Epithelial cell of proximal tubule (primary cell): ENCODE measurements around the gene MTM1. TPM values are rescaled to one million over a fixed set of nuclear protein-coding genes. Genes with fewer than 3 reads are reported as not detected.

Experiments used
- DNase-seq: peaks from one replicate; pipeline ENCODE4 v3.0.0-alpha.2; 2011; ENCODE audit warnings: low read depth
- H3K4me3 ChIP-seq: 2 replicates; pipeline ENCODE4 v1.5.1; 2011; ENCODE audit warnings: low read depth, mild to moderate bottlenecking, low read length
- CTCF ChIP-seq: conservative IDR thresholded peaks from 2 replicates; pipeline ENCODE4 v1.5.1; 2012; ENCODE audit warnings: low read depth, mild to moderate bottlenecking, low read length
- total RNA-seq: library from RNA; depleted of rRNA; stranded (reverse); fragments of >200 nt; gene quantifications from 2 replicates; pipeline ENCODE4 v1.2.3, GENCODE V29; 2015

Gene MTM1
- total RNA-seq, result 3.8 and 4.1 TPM in 2 replicates

GRCh38 chrX:150568320-150569154, at the start of gene MTM1:
Gene MTM1 (plus strand): TSS chrX:150568621. CDS start chrX:150592615, 23,994 bp downstream.
- DNase-seq, result no peak
- no peak for TF ChIP-seq CTCF
- peak within 1 kb of the TSS; percentile 70 for H3K4me3 ChIP-seq

GRCh38 chrX:150522494-150522893, 45.9 kb upstream of the MTM1 start:
- no peak overlapping the region for H3K4me3 ChIP-seq
- DNase-seq, result no peak

DNA sequence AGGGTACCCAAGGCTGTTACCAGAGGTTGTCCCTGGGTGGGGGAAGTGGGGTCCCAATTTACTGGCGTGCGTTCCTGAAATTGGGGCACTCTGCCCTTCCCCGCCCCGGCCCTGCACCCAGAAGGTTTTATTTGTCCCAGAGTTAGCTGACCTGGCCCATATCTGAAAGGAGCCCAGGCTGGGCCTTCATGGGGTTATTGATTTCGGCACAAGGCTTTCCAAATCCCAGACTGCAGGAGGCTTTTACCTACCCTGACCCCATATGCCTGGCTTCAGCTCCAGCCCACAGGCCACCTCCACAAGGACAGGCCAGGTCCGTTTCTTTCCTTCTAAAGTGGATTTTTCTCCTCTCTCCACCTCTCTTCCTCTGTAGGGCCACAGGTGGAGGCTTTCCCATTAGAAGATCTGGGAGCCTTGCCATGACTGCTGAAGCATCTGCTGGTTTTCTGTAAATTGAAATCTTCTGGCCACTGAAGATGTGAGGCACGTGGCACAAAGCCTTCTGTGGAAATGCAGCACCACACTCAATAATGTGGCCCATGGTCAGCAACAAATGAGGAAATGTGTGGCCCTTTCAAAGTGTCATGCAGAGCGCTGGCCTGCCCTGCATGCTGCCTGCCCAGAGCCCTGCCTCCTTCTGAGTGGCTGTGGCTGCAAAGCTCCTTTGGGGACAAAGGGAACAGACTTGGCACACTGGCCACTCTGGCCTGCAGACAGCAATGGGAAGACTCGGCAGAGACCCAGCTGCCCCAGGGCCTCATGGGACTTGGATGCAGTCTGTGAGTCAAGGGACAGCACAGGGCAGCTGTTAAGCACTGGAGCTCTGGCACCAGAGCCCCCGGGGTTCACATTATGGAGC, 43.1 kb upstream of the MTM1 start:
- DNase-seq, result no peak
- no peak overlapping the region for H3K4me3 ChIP-seq
- no peak for TF ChIP-seq CTCF

More at GRCh38 chrX:150522494-150522893, 45.9 kb upstream of the MTM1 start:
- no peak for TF ChIP-seq CTCF

- TF ChIP-seq CTCF, result no peak
- H3K4me3 ChIP-seq, result no peak overlapping the region
- DNase-seq, result no peak
Observed at GRCh38 chrX:150526692-150527091, 41.7 kb upstream of the MTM1 start.

GRCh38 chrX:150527108-150527507, 41.3 kb upstream of the MTM1 start:
- DNase-seq, result no peak
- no peak for TF ChIP-seq CTCF
- no peak overlapping the region for H3K4me3 ChIP-seq

DNA sequence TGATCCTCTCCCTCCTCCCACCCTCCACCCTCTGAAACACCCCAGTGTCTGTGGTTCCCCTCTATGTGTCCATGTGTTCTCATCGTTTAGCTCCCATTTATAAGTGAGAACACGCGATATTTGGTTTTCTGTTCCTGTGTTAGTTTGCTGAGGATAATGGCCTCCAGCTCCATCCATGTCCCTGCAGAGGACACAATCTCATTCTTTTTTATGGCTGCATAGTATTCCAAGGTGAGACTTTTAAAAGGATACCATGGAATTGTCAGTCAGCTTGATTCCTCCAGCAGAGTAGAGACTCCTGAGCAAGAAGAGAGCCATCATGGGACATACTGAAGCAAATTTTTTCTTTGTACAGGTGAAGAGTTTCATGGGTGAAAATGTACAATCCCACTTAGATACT, 38.8 kb upstream of the MTM1 start:
- H3K4me3 ChIP-seq, result no peak overlapping the region
- no peak for TF ChIP-seq CTCF
- DNase-seq, result no peak
